K562 (cell line): Measurements from ENCODE around the gene MLKL. TPM values are rescaled to one million over a fixed set of nuclear protein-coding genes. Genes with fewer than 3 reads are reported as not detected.

Experiments used
- ATAC-seq: fragments of 200-7000 bp; cut with Tn5 transposase; 3 replicates; pipeline ENCODE4 v1.9.1; 2020; ENCODE audit warnings: moderate library complexity
- BruUV-seq: library from RNA; stranded (reverse); fragments of 400-500 nt; replicated peaks from 2 replicates; lab custom pipeline; 2021; lab: Mats Ljungman, UMichigan
- CTCF ChIA-PET: fragments of 300-600 bp; formaldehyde crosslinking; extraction: SDS; loops from one replicate; lab custom pipeline; 2021; ENCODE audit warnings: low intra/inter-chr PET ratio; lab: Yijun Ruan, JAX
- POLR2A ChIA-PET: fragments of 300-600, 350-650 bp; sonication (Branson Sonifier 250); formaldehyde crosslinking; extraction: SDS; loops from one replicate; lab custom pipeline; 2021; ENCODE audit warnings: antibody characterized with exemption, inconsistent platforms; lab: Yijun Ruan, JAX
- DNase-seq, 4 experiments: peaks; one replicate each; pipeline versions ENCODE4 v3.0.0 to v3.0.0-alpha.2; 2011 to 2018; ENCODE audit warnings: low spot score in 3 of 4, mixed read lengths in 3 of 4; ENCODE audit errors: extremely low read depth in 1 of 4
- FAIRE-seq: peaks from 2 replicates; lab custom pipeline; 2011; peaks lifted over from hg19 to GRCh38; lab: Jason Lieb, UNC
- H2AFZ ChIP-seq: 2 replicates; pipeline ENCODE4 v1.6.0; 2011; ENCODE audit warnings: low read depth, low read length, control low read depth, inconsistent platforms
- H3K27ac ChIP-seq: fragments of 200-600 bp; 3 replicates; pipeline ENCODE4 v1.8.0; 2011; ENCODE audit warnings: low read depth, mild to moderate bottlenecking, control low read depth, inconsistent platforms, low read length, moderate library complexity, mixed read lengths; ENCODE audit errors: extremely low read depth
- H3K27me3 ChIP-seq, 2 experiments: fragments of 300-600 bp in 1 of 2; 2 replicates in 1 of 2; 3 replicates in 1 of 2; pipeline versions ENCODE4 v1.6.0 to v1.8.0; 2011; ENCODE audit warnings: inconsistent platforms in 2 of 2, low read length in 2 of 2, mild to moderate bottlenecking in 1 of 2, mixed read lengths in 1 of 2, moderate library complexity in 1 of 2; ENCODE audit not compliant: control insufficient read depth in 2 of 2, insufficient read depth in 2 of 2
- H3K36me3 ChIP-seq: fragments of 300-600 bp; 3 replicates; pipeline ENCODE4 v1.8.0; 2011; ENCODE audit warnings: mild to moderate bottlenecking, low read length, inconsistent platforms; ENCODE audit not compliant: control insufficient read depth, insufficient read depth
- H3K4me1 ChIP-seq, 2 experiments: fragments of 200-600 bp in 1 of 2; replicated peaks in 1 of 2; 2 replicates in 1 of 2; 3 replicates in 1 of 2; pipeline versions ENCODE4 v1.5.1 to v1.8.0; 2011; ENCODE audit warnings: inconsistent platforms in 2 of 2, low read length in 2 of 2, mild to moderate bottlenecking in 1 of 2, mixed read lengths in 1 of 2, moderate library complexity in 1 of 2; ENCODE audit not compliant: control insufficient read depth in 2 of 2, insufficient read depth in 2 of 2
- H3K4me2 ChIP-seq: 2 replicates; pipeline ENCODE4 v1.6.1; 2011; ENCODE audit warnings: low read length, control low read depth, inconsistent platforms, mixed read lengths; ENCODE audit not compliant: insufficient read depth
- H3K4me3 ChIP-seq: fragments of 200-600 bp; sonication (generic), shearing (Covaris generic); 2 replicates; pipeline ENCODE4 v1.5.1; 2016; ENCODE audit warnings: control low read depth, inconsistent platforms
- H3K79me2 ChIP-seq: fragments of 200-600 bp; 3 replicates; pipeline ENCODE4 v1.8.0; 2011; ENCODE audit warnings: low read length, inconsistent platforms; ENCODE audit not compliant: control insufficient read depth, insufficient read depth
- H3K9ac ChIP-seq, 2 experiments: 2 replicates each; pipeline versions ENCODE4 v1.6.0 to v1.6.1; 2011; ENCODE audit warnings: low read depth in 2 of 2, low read length in 2 of 2, control low read depth in 1 of 2, inconsistent platforms in 1 of 2, mild to moderate bottlenecking in 1 of 2, mixed read lengths in 1 of 2; ENCODE audit not compliant: insufficient read depth in 1 of 2
- H3K9me1 ChIP-seq: one replicate; pipeline ENCODE4 v1.6.0; 2011; ENCODE audit warnings: inconsistent platforms, mild to moderate bottlenecking, low read length, moderate library complexity; ENCODE audit not compliant: control insufficient read depth, insufficient read depth
- H3K9me3 ChIP-seq: replicated peaks from 2 replicates; pipeline ENCODE4 v1.5.1; 2011; ENCODE audit warnings: low read depth, low read length, inconsistent platforms; ENCODE audit not compliant: control insufficient read depth, insufficient read depth
- H4K20me1 ChIP-seq: replicated peaks from 2 replicates; pipeline ENCODE4 v1.6.1; 2011; ENCODE audit warnings: low read length, inconsistent platforms, mixed read lengths; ENCODE audit not compliant: control insufficient read depth, insufficient read depth
- CEBPG ChIP-seq, 3 experiments: fragments of 200-800 bp in 1 of 3; sonication (Bioruptor generic) in 1 of 3; sonication (generic) in 1 of 3; formaldehyde crosslinking in 1 of 3; IDR thresholded peaks in 2 of 3; conservative IDR thresholded peaks in 1 of 3; 2 replicates each; pipeline versions ENCODE4 v1.6.1 to v1.8.0; 2016 to 2022; ENCODE audit warnings: missing compliant biosample characterization in 2 of 3, missing genetic modification characterization in 2 of 3, mild to moderate bottlenecking in 1 of 3, missing genetic modification reagents in 1 of 3
- KLF6 ChIP-seq: fragments of 250-450 bp; sonication (Bioruptor Pico); IDR thresholded peaks from 2 replicates; pipeline ENCODE4 v1.4.0; 2020; ENCODE audit warnings: mild to moderate bottlenecking, moderate library complexity, borderline replicate concordance
- NCOA1 ChIP-seq: fragments of 450-650 bp; IDR thresholded peaks from 2 replicates; pipeline ENCODE4 v1.6.1; 2016; ENCODE audit warnings: low read depth
- PCBP2 ChIP-seq: fragments of 200-400 bp; formaldehyde crosslinking; IDR thresholded peaks from 2 replicates; pipeline ENCODE4 v1.6.1; 2018; ENCODE audit warnings: low read length, low read depth, mild to moderate bottlenecking, moderate library complexity; ENCODE audit not compliant: poor library complexity, severe bottlenecking
- SETDB1 ChIP-seq: IDR thresholded peaks from one replicate; pipeline ENCODE4 v1.6.1; 2012; ENCODE audit warnings: low read length, control low read depth, inconsistent platforms
- TCFL5 ChIP-seq: fragments of 250-450 bp; sonication (Bioruptor Pico); conservative IDR thresholded peaks from 2 replicates; pipeline ENCODE4 v1.6.1; 2021; ENCODE audit warnings: mild to moderate bottlenecking, moderate library complexity, matching md5 sums
- THRAP3 ChIP-seq: fragments of 450-650 bp; IDR thresholded peaks from 2 replicates; pipeline ENCODE4 v1.6.1; 2016; ENCODE audit warnings: mild to moderate bottlenecking, inconsistent platforms, borderline replicate concordance
- YY1 ChIP-seq, 3 experiments: IDR thresholded peaks; 2 replicates each; pipeline ENCODE4 v1.6.1; 2011; ENCODE audit warnings: low read length in 2 of 3, mild to moderate bottlenecking in 2 of 3, moderate library complexity in 2 of 3, borderline replicate concordance in 1 of 3, control low read depth in 1 of 3, low read depth in 1 of 3; ENCODE audit not compliant: insufficient read depth in 3 of 3, insufficient replicate concordance in 2 of 3, control insufficient read depth in 1 of 3, insufficient read length in 1 of 3; ENCODE audit errors: extremely low read depth in 1 of 3
- ZNF174 ChIP-seq: fragments of 250-450 bp; sonication (Bioruptor Pico); IDR thresholded peaks from 2 replicates; pipeline ENCODE4 v1.4.0; 2020; ENCODE audit warnings: mild to moderate bottlenecking
- ZNF311 ChIP-seq: fragments of 250-450 bp; sonication (Bioruptor Pico); IDR thresholded peaks from 2 replicates; pipeline ENCODE4 v1.4.0; 2020; ENCODE audit warnings: mild to moderate bottlenecking, moderate library complexity
- WGBS: fragments of 100-300 bp; shearing (Covaris generic); methylation state at CpG from one replicate; pipeline ENCODE4 v1.1.6; 2016; ENCODE audit warnings: low coverage, mixed read lengths; ENCODE audit not compliant: insufficient coverage; ENCODE audit errors: missing lambda C conversion rate; 5-methylcytosine and 5-hydroxymethylcytosine counted together
- in situ Hi-C: fragments of 300-500 bp; cut with MboI; formaldehyde crosslinking; loops from 4 replicates; pipeline ENCODE4 v1.15.0; 2018; ENCODE audit warnings: inconsistent platforms, mixed read lengths
- intact Hi-C: fragments of 100-400 bp; cut with micrococcal nuclease; formaldehyde crosslinking; loops from 2 replicates; pipeline ENCODE4 v1.14.2; 2022
- polyA plus RNA-seq, 8 experiments: library from polyadenylated mRNA; depleted of rRNA in 4 of 8; stranded (reverse) in 5 of 8; unstranded in 3 of 8; fragments of >200 nt; fragmentation: Nextera tagmentation in 2 of 8; fragmentation: Illumina TruSeq in 1 of 8; extraction: Ambion mirVana in 2 of 8; extraction: Trizol in 1 of 8; gene quantifications; 2 replicates each; pipeline versions ENCODE4 v1.2.1 to v1.2.3, GENCODE V29; 2011 to 2014; ENCODE audit warnings: inconsistent platforms in 1 of 8, missing spikeins in 1 of 8
- total RNA-seq, 7 experiments: library from RNA; depleted of rRNA in 6 of 7; stranded (reverse); fragments of >200 nt in 6 of 7; fragmentation: Illumina TruSeq in 2 of 7; extraction: Trizol in 2 of 7; gene quantifications; 2 replicates each; pipeline versions ENCODE4 v1.2.1 to v1.2.3, GENCODE V29; 2011 to 2021; ENCODE audit warnings: low replicate concordance in 1 of 7
- TF ChIP-seq, protein P1 (sequence below): fragments of 450-650 bp; IDR thresholded peaks from 2 replicates; pipeline ENCODE4 v1.6.1; 2017; ENCODE audit warnings: mild to moderate bottlenecking, moderate library complexity
- TF ChIP-seq, protein P2 (sequence below): fragments of 250-450 bp; sonication (Bioruptor Pico); IDR thresholded peaks from 2 replicates; pipeline ENCODE4 v1.5.0; 2021
- TF ChIP-seq, protein P3 (sequence below), 3 experiments: IDR thresholded peaks in 2 of 3; conservative IDR thresholded peaks in 1 of 3; 2 replicates each; pipeline ENCODE4 v1.5.1; 2011 to 2012; ENCODE audit warnings: low read length in 3 of 3, mild to moderate bottlenecking in 3 of 3, control low read depth in 2 of 3, improper control_type of control experiment in 1 of 3, inconsistent platforms in 1 of 3, low read depth in 1 of 3, mixed read lengths in 1 of 3, moderate library complexity in 1 of 3; ENCODE audit not compliant: insufficient read depth in 2 of 3
- TF ChIP-seq, protein P4 (sequence below): sonication (generic); formaldehyde crosslinking; IDR thresholded peaks from 2 replicates; pipeline ENCODE4 v1.9.0; 2022; ENCODE audit warnings: mild to moderate bottlenecking, missing genetic modification reagents

Gene MLKL
- total and polyA plus RNA-seq, 9 of the 15 experiments (the other 6 are each of a cell fraction or from before 2014, with no cell fraction given): 1.6 to 6.1 (median 4.8) TPM

DNA sequence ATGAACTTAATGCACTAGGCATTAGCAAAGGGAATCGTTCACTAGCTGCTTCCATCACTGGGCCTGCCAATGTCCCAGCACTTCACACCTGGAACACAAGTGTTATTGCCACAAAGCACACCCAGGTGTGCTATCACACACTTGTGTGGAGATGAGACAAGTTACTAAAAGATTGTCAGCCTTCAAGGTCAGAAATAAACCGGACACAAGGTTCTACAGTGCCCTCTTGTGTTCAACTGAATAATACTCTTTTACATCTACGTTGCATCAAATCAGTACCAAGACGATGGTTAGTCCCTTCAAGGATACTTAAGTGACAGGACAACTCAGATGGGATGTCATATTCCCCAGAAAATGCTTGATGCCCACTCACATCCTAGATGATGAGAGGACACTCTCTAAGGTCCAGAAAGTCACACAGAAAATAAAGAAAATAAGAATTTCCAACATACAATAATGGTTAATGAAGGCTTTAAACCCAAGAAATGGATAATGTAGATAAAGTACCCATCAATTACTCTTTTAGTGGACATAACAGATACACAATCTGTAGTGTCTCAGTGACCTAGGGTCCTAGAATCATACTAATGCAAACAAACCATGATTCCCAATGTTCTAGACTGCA lies 77.3 kb downstream of the MLKL start (continued):
- TF ChIP-seq, protein P1, sequence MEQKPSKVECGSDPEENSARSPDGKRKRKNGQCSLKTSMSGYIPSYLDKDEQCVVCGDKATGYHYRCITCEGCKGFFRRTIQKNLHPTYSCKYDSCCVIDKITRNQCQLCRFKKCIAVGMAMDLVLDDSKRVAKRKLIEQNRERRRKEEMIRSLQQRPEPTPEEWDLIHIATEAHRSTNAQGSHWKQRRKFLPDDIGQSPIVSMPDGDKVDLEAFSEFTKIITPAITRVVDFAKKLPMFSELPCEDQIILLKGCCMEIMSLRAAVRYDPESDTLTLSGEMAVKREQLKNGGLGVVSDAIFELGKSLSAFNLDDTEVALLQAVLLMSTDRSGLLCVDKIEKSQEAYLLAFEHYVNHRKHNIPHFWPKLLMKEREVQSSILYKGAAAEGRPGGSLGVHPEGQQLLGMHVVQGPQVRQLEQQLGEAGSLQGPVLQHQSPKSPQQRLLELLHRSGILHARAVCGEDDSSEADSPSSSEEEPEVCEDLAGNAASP: no peak
- TF ChIP-seq KLF6 (CRISPR knock-in tag) (no peak), CEBPG (CRISPR knock-in tag; IDR thresholded peaks at IDR 0.05) (no peak), CEBPG (tag; conservative IDR thresholded peaks at IDR 0.05 in 1 of 2, IDR thresholded peaks at IDR 0.05 in 1 of 2) (no peak)

DNA sequence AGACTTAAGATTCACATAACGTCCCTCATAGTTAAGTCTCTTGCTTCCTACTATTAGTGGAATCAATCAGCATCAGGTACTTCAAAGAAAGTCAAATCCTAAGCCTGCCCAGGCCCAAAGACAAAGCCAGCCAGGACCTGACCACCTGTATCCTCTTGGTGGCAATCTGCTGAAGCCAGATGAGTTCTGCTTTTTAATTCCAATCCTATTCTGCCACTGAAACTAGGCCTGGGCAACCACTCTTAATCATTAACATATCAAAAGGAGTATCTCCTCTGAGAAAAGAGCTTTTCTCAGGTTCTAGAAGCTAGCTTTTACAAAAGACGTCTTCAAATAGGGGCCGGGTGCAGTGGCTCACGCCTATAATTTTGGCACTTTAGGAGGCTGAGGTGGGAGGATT lies 78.7 kb downstream of the MLKL start:
- DNase-seq (no peak), FAIRE-seq (no peak), ATAC-seq (no peak)
- WGBS: 93% methylated on average over 4 of the region's 4 CpGs
- Histone ChIP-seq H3K27ac (no peak overlapping the region), H3K79me2 (no peaks in the 10 kb centered on the region), H2AFZ (no peak overlapping the region), H3K4me2 (no peak overlapping the region), H3K9me1 (no peaks in the 10 kb centered on the region), H3K4me1 (no peaks in the 10 kb centered on the region), H3K9me3 (no peaks in the 10 kb centered on the region), H3K27me3 (no peaks in the 10 kb centered on the region), H3K9ac (no peak overlapping the region), H3K4me3 (no peak overlapping the region), H3K36me3 (peaks cover 70% of the 10 kb centered on the region), H4K20me1 (no peaks in the 10 kb centered on the region)
- POLR2A ChIA-PET: interaction anchor here (1.1 kb wide), 1 partner anchor 17 kb away, joined by 3 read pairs; no protein-coding TSS in a partner anchor
- in situ Hi-C loops (no loop called here), intact Hi-C loops (loop anchor here (5.0 kb wide), 1 partner anchor 310 kb away; no protein-coding TSS in a partner anchor)
- CTCF ChIA-PET: interaction anchor here (1.3 kb wide), 1 partner anchor 312 kb away, joined by 9 read pairs; no protein-coding TSS in a partner anchor
- no TSS peak for BruUV-seq
- TF ChIP-seq TCFL5 (CRISPR knock-in tag) (no peak), THRAP3 (no peak), SETDB1 (no peak), NCOA1 (no peak), PCBP2 (no peak), YY1 (IDR thresholded peaks at IDR 0.05; ENCODE audit: borderline replicate concordance in 1 of 3, control insufficient read depth in 1 of 3, extremely low read depth in 1 of 3, insufficient read depth in 3 of 3, insufficient read length in 1 of 3, insufficient replicate concordance in 2 of 3, low read depth in 1 of 3, low read length in 2 of 3) (no peak), ZNF174 (CRISPR knock-in tag) (no peak), ZNF311 (CRISPR knock-in tag) (no peak)
- TF ChIP-seq, protein P2, sequence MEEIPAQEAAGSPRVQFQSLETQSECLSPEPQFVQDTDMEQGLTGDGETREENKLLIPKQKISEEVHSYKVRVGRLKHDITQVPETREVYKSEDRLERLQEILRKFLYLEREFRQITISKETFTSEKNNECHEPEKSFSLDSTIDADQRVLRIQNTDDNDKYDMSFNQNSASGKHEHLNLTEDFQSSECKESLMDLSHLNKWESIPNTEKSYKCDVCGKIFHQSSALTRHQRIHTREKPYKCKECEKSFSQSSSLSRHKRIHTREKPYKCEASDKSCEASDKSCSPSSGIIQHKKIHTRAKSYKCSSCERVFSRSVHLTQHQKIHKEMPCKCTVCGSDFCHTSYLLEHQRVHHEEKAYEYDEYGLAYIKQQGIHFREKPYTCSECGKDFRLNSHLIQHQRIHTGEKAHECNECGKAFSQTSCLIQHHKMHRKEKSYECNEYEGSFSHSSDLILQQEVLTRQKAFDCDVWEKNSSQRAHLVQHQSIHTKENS (CRISPR knock-in tag): no peak
- TF ChIP-seq, protein P3, sequence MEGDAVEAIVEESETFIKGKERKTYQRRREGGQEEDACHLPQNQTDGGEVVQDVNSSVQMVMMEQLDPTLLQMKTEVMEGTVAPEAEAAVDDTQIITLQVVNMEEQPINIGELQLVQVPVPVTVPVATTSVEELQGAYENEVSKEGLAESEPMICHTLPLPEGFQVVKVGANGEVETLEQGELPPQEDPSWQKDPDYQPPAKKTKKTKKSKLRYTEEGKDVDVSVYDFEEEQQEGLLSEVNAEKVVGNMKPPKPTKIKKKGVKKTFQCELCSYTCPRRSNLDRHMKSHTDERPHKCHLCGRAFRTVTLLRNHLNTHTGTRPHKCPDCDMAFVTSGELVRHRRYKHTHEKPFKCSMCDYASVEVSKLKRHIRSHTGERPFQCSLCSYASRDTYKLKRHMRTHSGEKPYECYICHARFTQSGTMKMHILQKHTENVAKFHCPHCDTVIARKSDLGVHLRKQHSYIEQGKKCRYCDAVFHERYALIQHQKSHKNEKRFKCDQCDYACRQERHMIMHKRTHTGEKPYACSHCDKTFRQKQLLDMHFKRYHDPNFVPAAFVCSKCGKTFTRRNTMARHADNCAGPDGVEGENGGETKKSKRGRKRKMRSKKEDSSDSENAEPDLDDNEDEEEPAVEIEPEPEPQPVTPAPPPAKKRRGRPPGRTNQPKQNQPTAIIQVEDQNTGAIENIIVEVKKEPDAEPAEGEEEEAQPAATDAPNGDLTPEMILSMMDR (IDR thresholded peaks at IDR 0.05 in 2 of 3, conservative IDR thresholded peaks at IDR 0.05 in 1 of 3; ENCODE audit: insufficient read depth in 2 of 3, low read depth in 1 of 3, low read length in 3 of 3): no peak
- TF ChIP-seq, protein P4, sequence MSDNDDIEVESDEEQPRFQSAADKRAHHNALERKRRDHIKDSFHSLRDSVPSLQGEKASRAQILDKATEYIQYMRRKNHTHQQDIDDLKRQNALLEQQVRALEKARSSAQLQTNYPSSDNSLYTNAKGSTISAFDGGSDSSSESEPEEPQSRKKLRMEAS (CRISPR knock-in tag): no peak
